ENCODE measurements around the gene MTCL3.
"Not testable (repeated sequence)": the region's sequence is repeated elsewhere in the genome, so short reads cannot be mapped to it uniquely, and the experiment has no call there.

The MTCL3 gene

DNA sequence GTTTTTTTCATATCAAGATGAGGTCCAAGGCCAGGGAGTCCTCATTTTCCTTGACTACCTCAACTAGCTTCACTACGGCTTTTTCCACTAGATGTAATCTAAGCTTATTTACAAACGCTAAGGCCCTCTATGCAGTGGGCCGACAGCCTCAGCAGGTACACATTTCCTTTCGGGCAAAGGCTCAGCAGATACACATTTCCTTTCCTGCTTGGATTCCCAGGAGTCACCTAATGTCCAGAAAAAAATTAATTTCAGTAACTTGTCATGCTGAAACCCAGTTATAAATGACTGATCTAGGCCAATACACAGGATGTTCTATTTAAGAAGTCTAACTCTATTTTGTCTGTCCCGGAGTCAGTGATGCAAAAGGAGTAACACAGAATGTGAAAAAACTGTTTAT is 52.7 kb downstream of the MTCL3 start:
- no peak for DNase-seq (ENCODE audit: low read depth)

DNA sequence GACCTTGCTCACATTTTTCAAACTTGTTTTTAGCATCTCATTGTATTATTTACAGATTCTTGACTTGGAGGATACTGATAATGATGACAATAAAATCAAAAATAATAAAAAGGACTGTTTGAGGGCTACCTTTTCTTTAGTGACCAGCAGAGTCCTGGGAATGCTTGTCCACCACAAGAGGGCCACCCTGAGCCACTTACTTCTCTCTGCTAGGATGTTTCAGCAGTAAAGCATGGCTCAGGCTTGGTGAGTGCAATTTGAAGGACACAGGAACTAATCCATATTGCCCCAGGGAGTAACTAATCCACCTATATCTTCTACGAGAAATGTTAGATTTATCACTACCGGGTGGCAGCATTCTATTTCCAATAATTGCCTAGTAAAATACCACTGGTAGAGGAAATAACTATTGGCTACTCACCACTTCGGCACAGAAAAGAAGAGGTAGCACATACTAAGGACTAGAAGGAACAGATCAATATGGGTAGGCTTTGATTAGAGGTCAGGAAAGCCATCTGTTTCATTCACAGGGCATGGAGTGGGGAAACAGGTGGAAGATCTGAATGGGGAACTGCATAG is 54.2 kb downstream of the MTCL3 start:
- DNase-seq (ENCODE audit: low read depth), result peak; percentile 66

DNA sequence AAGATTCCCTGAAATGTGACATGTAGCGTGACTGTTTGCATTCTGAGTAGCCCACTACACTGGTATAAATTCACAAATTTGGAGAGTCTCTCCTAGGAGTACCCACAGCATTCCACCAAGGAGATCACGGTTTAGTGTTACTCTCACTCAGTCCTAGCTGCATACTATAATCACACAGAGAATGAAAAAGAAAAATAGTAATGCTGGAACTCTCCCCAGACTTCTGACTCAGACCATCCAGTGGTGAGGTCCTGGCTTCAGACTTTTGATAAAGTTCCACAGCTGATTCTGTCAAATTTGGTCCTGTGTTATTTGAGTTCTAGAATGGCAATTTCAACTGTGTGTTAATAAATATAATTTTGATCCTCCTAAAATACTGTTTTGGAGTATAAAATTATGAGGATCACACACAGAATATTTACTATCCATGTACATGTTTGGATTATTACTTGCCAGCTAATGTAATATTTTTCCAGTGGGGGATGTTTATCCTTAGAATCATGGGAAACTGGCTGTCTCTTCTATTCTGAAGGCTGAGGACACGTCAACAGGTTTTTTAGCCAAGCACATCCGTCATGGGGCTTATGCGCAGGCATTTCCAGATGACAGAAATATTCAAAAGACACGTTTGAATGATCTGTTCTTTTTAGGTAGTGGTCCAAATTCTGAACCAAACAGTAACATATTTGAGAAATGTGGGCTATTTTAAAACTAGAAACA is 54.8 kb downstream of the MTCL3 start:
- no peak for DNase-seq (ENCODE audit: low read depth)

DNA sequence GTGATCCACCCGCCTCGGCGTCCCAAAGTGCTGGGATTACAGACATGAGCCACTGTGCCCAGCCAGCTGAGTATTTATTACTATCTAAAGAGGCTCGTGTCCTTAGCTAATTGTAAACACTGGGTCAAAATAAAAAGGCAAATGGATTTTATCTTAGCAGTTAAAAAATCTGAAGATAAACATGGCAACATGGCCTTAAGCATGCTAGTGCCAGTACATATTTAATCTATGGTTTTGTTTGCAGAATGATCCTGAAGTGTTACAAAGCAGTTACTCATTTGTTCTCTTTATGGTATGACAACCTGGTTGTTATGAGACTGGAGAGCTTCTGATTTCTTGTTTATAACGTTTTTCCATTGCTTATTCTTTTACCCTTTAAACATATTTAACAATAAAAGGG is 56.1 kb downstream of the MTCL3 start:
- no peak for DNase-seq (ENCODE audit: low read depth)

DNA sequence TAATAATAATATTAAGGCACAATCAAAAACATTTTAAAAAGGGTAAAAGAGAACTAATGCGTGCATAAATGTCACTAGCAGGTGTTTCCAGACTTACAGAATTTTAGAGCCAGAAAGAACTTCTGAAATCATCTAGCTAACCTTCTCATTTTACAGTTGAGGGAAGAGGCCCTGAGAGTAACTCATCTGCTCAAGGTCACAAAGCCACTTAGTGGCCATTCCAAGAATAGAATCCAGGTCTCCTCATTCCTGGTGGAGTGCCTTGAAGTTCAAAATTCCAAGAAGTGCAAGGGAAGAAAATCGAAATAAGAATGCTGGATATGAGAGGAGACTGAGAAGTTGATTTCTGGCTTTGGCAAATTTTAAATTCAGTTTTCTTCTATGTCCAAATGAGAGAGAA is 56.8 kb downstream of the MTCL3 start:
- no peak for DNase-seq (ENCODE audit: low read depth)

DNA sequence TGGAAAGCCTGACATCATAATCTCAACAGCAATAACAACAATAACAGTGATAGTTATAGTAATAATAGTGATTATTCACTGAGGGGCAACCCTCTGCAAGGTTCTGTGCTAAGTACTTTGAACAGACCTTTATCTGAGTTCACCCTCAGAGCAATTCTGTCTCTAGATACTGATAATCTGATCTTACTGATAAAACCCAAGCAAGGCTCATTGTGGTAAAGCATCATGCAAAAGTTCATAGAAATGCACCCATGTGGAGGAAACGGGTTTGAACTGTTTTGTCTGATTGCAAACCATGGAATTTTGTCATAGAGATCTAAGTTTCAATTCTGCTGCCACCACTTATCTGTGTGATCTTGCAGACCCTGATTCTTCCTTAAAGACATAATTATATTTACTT is 58.7 kb downstream of the MTCL3 start:
- no peak for DNase-seq (ENCODE audit: low read depth)

DNA sequence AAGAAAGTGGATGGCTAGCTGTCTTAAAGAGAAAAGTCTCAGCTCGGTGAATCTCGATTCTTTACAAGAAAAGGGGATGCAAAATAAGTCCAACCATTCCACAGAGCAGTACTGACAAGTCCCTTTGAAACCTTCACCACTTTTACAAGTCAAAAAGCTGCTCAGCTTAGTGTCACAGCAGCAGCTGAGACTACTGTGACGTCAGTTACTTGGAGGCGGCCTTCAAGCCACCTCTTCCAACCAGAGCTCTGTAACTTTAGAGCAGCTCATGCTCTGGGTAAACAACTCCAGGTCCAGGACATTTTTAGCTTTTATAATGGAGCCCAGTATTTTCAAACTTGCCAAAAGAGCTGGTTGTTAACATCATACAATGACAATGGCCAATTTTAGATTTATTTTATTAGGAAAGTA is 59.9 kb downstream of the MTCL3 start, which contains the start of gene KIAA0408:
TSS of gene KIAA0408 (minus strand) at position 159 of the 411 bp plus-strand sequence. CDS start 5,408 bp downstream, outside the sequence.
- DNase-seq (ENCODE audit: low read depth), result no peak

DNA sequence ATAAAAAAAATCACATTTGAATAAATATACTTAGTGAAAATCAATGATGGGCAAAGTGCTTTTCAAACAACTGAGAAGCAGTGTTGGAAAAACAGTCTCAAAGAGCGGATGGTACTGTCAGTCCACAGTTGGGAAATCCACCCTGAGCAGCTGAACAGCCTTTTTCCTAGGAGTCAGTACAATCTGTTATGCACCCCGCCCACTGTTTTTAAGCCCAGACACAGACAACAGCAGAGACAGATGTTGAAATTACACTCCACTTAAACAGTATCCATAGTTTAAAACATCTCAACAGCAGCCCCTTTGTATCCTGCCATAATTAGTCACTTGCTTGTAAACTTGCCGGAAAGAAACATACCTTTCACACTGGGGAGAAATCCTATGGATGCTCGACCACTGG is 60.3 kb downstream of the MTCL3 start:
- DNase-seq (ENCODE audit: low read depth), result peak; percentile 50

DNA sequence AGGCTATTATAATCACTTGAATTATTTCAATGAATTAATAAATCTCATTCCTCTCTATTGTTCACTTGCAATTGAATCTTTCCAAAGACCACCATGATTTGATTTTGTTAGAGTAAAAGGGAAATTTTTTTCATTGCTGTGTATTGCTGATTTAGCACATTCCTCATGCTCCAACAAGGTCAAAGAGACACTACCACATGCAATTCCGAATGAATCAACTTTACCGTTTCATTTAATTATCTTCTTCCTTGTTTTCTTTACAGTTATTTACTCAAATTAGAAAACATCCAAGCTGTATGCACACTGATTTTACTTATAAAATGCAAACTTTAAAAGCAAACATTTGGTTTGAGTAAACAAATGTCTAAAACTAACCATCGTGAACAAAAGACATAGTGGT is 60.9 kb downstream of the MTCL3 start:
- no peak for DNase-seq (ENCODE audit: low read depth)

DNA sequence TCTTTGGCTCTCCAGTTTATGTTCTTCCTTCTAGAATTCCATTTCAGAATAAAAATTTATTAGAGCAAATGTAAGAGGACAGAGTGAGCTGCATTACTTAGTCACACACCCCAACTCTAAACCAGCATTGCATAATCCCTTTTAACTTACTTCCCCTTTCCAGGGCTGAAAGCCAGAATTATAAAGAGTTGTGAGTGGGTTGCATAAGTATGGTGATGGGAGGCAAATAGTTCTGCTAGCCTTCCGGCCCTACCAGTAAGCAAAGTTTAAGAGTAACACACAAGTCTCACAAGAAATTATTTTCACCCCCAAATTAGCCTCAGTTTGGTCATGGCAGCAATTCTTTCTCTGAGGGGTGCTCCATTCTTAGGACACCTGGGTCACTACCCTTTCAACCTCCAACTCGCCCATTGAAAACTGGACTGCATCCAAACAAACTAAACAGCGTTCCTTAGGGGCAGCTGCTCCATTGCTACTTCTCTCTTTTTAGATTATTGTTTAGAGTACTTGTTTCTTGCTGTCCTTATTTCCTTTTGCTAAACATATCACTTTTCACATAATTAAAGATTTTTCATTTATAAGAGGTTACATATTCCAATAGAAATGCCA is 61.6 kb downstream of the MTCL3 start:
- peak; percentile 69 for DNase-seq (ENCODE audit: low read depth)

DNA sequence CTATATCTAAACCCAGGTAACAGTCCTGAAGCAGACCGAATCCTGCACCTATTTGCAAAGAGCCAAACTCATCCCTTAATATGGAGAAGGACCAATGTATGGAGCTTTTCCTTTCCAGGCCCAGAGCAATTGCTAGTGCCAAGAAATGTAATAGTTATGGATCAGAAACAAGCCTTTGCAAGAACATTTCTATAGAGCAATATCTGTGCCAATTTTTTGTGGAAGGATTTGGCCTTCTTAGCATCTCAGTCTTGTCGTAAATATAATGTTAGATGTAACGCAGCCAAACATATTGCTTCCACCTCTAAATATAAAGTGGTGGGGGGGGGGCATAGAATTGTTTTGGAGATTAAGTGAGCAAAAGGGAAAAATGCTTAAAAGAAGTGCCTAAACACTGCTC is 62.7 kb downstream of the MTCL3 start:
- DNase-seq (ENCODE audit: low read depth), result no peak

DNA sequence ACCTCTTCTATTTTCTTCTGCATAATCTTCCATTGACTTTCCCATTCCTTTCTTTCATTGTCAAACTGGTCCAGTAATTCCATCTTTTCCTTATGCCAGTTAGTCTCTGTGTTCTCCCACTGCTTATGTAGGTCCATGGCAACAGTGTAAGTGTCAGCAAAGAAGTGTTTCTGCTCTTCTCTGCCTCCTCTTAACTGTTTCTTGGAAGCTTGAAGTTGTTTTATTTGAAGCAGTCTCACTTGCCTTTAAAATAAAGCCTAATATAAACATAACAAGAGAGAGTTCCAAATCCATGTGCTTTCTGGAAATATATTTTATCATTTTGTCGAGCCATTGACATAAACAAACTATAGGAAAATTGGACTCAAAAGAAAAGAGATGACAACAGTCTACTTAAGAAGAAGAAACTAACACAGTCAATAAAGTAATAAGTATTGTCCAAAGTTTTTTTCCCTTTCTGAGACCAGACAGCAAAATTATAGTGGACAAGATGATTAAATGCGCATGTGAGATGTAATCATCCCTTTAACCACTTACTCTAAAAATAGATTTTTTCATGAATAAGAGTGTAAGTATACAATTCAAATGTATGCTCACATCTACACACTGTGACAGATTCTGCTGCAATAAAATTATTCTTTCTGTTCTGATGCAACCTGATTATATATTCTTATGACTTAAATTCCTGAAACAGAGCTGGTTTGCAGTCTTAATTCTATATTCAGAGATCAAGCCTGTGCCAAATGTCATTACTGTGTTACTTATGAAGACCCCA is 65.1 kb downstream of the MTCL3 start:
- DNase-seq (ENCODE audit: low read depth), result no peak

DNA sequence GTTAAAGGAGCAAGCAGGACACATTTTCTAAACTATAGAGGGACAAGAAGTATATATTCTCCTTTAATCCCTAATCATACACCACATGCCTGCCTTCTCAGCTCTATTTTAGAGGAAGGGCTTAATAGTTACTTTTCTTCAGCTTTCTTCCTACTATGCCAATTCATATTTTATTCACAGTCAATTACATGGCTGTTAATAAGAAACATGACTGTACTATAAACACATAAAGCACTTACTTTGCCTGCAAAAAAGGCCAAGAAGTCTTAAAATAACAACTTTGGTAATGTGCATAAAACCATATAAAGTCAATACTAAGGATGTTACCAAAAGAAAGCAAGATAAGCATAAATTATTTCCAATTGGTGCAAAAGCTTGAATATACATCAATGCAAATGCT is 66.3 kb downstream of the MTCL3 start:
- DNase-seq (ENCODE audit: low read depth), result no peak

DNA sequence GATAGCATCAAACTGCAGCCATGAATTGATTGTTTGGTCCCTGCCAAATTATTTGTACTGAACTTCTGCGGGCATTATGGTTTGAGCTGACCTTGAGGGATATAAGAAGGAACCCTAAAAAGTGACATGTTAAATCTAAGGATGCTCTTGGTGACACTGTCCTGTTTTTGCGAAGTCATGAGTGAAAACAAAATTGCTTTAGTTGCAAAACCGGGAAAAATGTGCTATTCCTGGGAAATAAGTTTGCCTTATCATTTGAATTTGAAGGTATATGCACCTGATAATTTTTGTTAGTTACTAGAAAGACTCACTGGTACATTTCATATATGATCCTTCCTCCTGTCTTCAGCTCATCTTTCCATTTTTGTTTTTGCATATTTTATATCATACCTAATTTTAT is 67.7 kb downstream of the MTCL3 start:
- no peak for DNase-seq (ENCODE audit: low read depth)

DNA sequence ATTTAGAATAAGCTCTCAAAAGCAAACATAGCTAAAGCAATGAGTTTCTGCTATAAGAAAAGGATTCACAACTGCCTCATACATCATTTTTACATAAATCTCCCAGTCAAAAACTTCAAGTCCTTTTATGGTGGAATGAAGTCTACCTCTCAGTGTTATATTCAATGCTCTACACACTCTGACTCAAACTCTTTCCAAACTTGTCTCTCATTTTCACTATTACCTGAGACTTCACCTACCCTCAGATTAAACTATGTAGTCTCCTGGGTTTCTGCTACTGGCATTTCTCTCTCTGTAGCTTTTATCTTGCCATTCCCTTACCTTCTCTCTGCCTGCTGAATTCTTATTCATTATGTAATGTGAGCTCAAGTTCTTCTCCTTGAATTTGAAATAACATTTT is 71.4 kb downstream of the MTCL3 start:
- no peak for DNase-seq (ENCODE audit: low read depth)

DNA sequence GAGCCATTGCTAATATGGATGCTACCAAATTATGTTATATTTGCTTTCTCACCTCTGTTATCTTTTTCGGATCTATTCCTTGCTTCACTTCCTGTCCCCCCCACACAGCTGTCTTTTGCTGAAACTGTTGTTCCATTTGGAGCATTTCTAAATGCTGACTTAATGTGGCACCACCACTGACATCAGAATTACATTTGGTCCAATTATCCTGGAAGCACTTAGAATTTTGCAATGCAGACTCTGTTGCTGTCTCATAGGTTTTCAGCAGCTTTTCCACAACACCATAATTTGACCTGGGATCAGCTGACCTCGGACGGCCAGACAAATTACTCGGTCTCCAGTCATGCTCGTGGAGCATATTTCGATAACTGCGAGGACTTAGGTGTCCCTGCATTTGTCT is 72.8 kb downstream of the MTCL3 start:
- DNase-seq (ENCODE audit: low read depth), result no peak

DNA sequence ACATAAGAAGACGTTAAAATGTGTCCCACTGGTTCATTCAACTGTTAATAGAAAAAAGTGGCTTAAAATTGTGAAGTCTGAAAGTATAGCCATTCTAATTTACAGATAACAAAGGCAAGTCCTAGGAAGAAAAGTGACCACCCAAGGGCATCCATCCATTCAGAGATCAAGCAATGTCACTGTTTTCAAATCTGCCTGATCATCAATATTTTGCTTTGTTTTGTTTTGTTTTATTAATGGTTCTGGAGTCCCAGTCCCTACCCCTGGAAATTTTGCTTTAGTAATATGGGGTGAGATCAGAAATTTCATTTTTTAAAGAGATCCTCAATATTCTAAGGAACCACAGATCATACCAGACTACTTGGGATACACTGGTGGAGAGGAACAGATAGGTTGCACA is 77.3 kb downstream of the MTCL3 start:
- no peak for DNase-seq (ENCODE audit: low read depth)

DNA sequence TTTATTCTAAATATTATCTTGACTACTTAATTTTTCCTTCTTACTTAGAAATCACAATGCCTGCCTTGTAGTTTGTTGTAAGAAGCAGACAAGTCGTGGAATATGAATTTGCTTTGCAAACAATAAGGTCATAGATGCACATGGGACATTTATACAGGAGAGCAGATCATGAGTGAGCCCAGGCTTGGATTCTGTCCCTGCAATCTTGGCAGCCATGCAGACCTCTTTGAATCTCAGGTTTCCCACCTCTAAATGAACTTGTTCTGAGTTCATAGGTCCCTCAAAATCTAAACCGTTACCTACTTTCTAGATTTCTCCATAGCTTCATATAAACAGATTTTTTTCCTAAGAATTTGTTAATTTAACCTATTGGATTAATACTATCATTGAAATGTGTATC is 79.4 kb downstream of the MTCL3 start:
- DNase-seq (ENCODE audit: low read depth), result no peak

DNA sequence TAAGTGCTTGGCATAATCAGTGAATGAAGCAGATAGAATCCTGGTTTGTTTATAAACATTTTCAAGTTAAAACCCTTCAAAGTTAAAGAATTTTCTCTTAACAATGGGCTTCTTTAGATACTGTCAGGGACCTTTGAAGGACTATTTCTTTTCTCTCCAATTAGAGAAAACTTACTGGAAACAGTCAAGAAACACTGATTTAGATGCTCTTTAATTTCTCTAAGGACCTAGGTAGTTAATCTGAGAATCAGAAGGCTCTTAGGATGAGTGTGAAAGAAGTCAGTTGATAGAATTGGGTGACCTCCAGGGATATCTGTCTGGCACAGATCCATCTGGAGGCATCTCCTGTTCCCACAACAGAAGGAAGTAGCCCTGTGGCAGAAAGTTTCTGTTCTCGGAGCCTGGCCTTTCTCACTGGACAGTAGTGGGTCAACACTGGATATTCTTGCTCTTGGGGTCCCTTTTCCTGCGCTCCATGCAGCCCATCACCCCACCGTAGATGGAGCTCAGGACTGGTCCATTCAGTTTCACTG is 82.5 kb downstream of the MTCL3 start:
- no peak for DNase-seq (ENCODE audit: low read depth)

DNA sequence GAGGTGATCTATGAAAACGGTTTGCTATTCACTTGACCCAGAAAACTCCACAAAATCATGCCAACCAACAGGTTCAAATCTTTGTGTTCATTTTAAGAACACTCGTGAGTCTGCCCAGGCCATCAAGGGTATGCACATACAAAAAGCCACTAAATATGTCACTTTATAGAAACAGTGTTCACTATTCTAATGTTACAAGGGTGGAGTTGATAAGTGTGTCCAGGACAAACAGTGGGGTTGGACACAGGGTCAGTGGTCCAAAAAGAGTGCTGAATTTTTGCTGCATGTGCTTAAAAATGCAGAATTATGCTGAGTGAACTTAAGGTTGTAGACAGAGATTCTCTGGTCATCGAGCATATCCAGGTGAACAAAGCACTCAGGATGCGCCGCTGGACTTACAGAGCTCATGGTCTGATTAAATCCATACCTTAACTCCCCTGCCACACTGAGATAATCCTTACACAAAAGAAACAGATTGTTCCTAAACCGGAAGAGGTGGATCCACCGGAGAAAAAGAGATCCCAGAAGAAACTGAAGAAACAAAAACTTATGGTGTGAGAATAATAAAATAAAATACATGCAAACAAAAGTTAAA is 83.4 kb downstream of the MTCL3 start:
- DNase-seq (ENCODE audit: low read depth), result no peak

DNA sequence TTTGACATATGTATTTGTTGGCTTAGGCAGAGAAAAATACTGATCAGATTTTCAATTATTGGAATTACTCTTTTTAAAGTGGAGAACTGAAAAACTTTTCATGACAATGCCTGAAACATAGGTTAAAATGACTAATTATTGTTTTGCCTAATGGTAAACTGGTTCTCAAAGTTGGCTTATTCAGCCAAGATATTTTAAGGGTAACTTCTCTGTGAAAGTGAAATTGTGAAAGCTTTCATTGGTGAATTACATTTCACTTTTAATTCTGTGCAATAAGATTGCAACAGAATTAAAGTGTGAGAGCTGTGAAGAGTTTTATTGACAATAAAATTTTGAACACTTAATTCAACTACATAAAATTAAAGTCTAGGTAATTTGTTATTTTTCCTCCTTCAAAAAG is 84.5 kb downstream of the MTCL3 start:
- DNase-seq (ENCODE audit: low read depth), result no peak

DNA sequence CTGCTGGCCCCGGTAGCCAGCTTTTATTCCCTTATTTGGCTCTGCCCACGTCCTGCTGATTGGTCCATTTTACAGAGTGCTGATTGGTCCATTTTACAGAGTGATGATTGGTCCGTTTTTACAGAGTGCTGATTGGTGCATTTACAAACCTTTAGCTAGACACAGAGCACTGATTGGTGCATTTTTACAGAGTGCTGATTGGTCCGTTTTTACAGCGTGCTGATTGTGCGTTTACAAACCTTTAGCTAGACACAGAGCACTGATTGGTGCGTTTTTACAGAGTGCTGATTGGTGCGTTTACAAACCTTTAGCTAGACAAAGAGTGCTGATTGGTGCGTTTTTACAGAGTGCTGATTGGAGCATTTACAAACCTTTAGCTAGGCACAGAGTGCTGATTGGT is 90.6 kb downstream of the MTCL3 start:
- not testable (repeated sequence) for DNase-seq (ENCODE audit: low read depth)
